Metanephros (tissue), 2 donors: Measurements from ENCODE around the gene CNOT11. TPM values are rescaled to one million over a fixed set of nuclear protein-coding genes. Genes with fewer than 3 reads are reported as not detected.

ENCODE experiments used
- small RNA-seq: library from RNA; depleted of rRNA; stranded (forward); fragments of <200 nt; gene quantifications from one replicate; pipeline ENCODE3, GENCODE V24; 2014; ENCODE audit warnings: low replicate concordance
- total RNA-seq: library from RNA; depleted of rRNA; stranded (reverse); fragments of >200 nt; gene quantifications from one replicate; pipeline ENCODE4 v1.2.3, GENCODE V29; 2014

Gene CNOT11
- 22.5 TPM for total RNA-seq

DNA sequence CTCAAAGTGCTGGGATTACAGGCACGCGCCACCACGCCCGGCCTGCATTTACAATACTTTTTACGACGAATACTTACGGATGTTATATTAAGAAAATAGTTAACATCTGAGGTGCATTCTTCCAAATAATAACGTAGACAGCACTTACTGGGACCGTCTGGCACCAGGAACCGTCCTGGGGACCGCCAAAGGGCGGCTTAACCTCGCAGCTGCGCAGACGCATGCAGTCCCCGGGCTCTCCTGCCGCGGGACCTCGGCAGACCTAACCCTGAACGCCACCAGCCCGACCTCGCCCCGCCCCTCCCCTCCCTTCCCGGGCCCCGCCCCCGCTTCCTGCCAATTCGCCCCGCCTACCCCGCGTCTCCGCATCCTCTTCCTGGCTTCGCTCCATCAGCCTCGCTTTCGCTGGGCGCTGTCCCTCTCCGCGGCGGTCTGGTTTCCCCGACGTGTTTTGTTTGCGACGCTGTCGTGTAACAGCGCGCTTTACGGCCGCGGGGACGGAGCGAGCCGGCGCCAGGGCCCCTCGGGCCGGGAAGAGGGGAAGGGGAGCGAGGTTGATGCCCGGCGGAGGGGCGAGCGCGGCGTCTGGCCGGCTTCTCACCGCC lies at the start of gene CNOT11:
CNOT11 (plus strand) TSS at position 479 of the 605 bp plus-strand sequence; CDS start at position 558, 79 bp downstream.

GRCh38 chr2:101308432-101309210 lies 55.9 kb downstream of the CNOT11 start, which contains the start of gene RNF149:
Gene RNF149, minus strand, starts transcription at chr2:101308701. Its CDS starts 113 bp downstream, at chr2:101308588.

Small RNA genes lying within 50 kb of the gene (small RNA-seq; reads per million reads assigned to genes)
- 0.21 reads per million for gene MIR5696
- 120 reads per million, percentile 98 among the genes with 10 or more reads in this experiment for gene SNORD89

Other genes with a start within 250 kb of the CNOT11 start
- 34.9 TPM for gene TBC1D8, start 101.5 kb upstream of the CNOT11 start, total RNA-seq
- gene RNF149, start 55.8 kb downstream of the CNOT11 start, total RNA-seq = 78.4 TPM
- gene CREG2, start 134.6 kb downstream of the CNOT11 start, total RNA-seq = 1.6 TPM
- gene RFX8, start 222.2 kb downstream of the CNOT11 start, total RNA-seq = 2.5 TPM